Erythroblast (primary cell): ENCODE results near the gene WDR7.

Source experiments
- DNase-seq, 2 experiments: peaks; one replicate each; lab custom pipeline; 2025; lab: John Stamatoyannopoulos, UW
- GATA1 ChIP-seq: IDR thresholded peaks from 2 replicates; pipeline ENCODE4 v1.6.1; 2011; ENCODE audit warnings: low read depth, mild to moderate bottlenecking, control low read depth, low read length, moderate library complexity
- POLR2A ChIP-seq: IDR thresholded peaks from 2 replicates; pipeline ENCODE4 v1.6.1; 2011; ENCODE audit warnings: mild to moderate bottlenecking, low read length

Gene WDR7

GRCh38 chr18:57048859-57049258, 397.7 kb downstream of the WDR7 start:
- TF ChIP-seq POLR2A (no peak), GATA1 (no peak)
- DNase-seq, result no peak

GRCh38 chr18:57050310-57050949, 399.3 kb downstream of the WDR7 start:
- DNase-seq, result peak in 1 of 2 experiments; percentile 53
- TF ChIP-seq POLR2A, result no peak
- no peak for TF ChIP-seq GATA1

- TF ChIP-seq GATA1 (no peak), POLR2A (no peak)
- DNase-seq, result peak in 1 of 2 experiments; percentile 54
Observed at GRCh38 chr18:57051021-57051656, 400.0 kb downstream of the WDR7 start.

- TF ChIP-seq GATA1, result no peak
- TF ChIP-seq POLR2A, result no peak
- peak; percentile 97 to 98 for DNase-seq
Observed at GRCh38 chr18:57051657-57052044, 400.5 kb downstream of the WDR7 start.

- TF ChIP-seq POLR2A (no peak), GATA1 (no peak)
- DNase-seq, result peak; percentile 23 to 45
Observed at GRCh38 chr18:57052173-57052572, 401.0 kb downstream of the WDR7 start.

- TF ChIP-seq GATA1 (no peak), POLR2A (no peak)
- no peak for DNase-seq
Observed at GRCh38 chr18:57052759-57053158, 401.6 kb downstream of the WDR7 start.

GRCh38 chr18:57054891-57055290, 403.7 kb downstream of the WDR7 start:
- DNase-seq, result no peak
- TF ChIP-seq POLR2A, result no peak
- TF ChIP-seq GATA1, result no peak

- TF ChIP-seq POLR2A (no peak), GATA1 (no peak)
- DNase-seq, result no peak
Observed at GRCh38 chr18:57057890-57058289, 406.7 kb downstream of the WDR7 start.

GRCh38 chr18:57058734-57059133, 407.6 kb downstream of the WDR7 start:
- no peak for DNase-seq
- TF ChIP-seq GATA1 (no peak), POLR2A (no peak)

GRCh38 chr18:57059366-57059765, 408.2 kb downstream of the WDR7 start:
- TF ChIP-seq POLR2A (no peak), GATA1 (no peak)
- DNase-seq, result no peak

GRCh38 chr18:57060814-57061213, 409.7 kb downstream of the WDR7 start:
- no peak for DNase-seq
- TF ChIP-seq POLR2A (no peak), GATA1 (no peak)

- DNase-seq, result no peak
- TF ChIP-seq POLR2A (no peak), GATA1 (no peak)
Observed at GRCh38 chr18:57062178-57062577, 411.0 kb downstream of the WDR7 start.

GRCh38 chr18:57062844-57063243, 411.7 kb downstream of the WDR7 start:
- no peak for TF ChIP-seq GATA1
- TF ChIP-seq POLR2A, result no peak
- no peak for DNase-seq

GRCh38 chr18:57063601-57064103, 412.5 kb downstream of the WDR7 start:
- DNase-seq, result no peak
- TF ChIP-seq GATA1 (no peak), POLR2A (no peak)
